Neural crest cell (in vitro differentiated cells): ENCODE measurements around the gene MEIOSIN. TPM values are rescaled to one million over a fixed set of nuclear protein-coding genes. Genes with fewer than 3 reads are reported as not detected.

Source experiments
- DNase-seq: peaks from one replicate; pipeline ENCODE4 v3.0.0; 2021; ENCODE audit warnings: low read depth, mixed read lengths, low spot score
- H3K27ac Mint-ChIP-seq: one replicate; pipeline ENCODE4 v1.8.0; 2021; ENCODE audit warnings: mild to moderate bottlenecking, mixed read lengths; ENCODE audit not compliant: unreplicated experiment
- H3K27me3 Mint-ChIP-seq: 2 replicates; pipeline ENCODE4 v1.8.0; 2021; ENCODE audit warnings: low read depth, mild to moderate bottlenecking, mixed read lengths
- H3K36me3 Mint-ChIP-seq: 2 replicates; pipeline ENCODE4 v1.8.0; 2021; ENCODE audit warnings: low read depth, mild to moderate bottlenecking, mixed read lengths
- H3K4me1 Mint-ChIP-seq: 2 replicates; pipeline ENCODE4 v1.8.0; 2021; ENCODE audit warnings: mixed read lengths
- H3K4me3 Mint-ChIP-seq: one replicate; pipeline ENCODE4 v1.8.0; 2021; ENCODE audit warnings: mild to moderate bottlenecking, mixed read lengths
- H3K9me3 Mint-ChIP-seq: 2 replicates; pipeline ENCODE4 v1.8.0; 2021; ENCODE audit warnings: mixed read lengths
- total RNA-seq: library from RNA; stranded (reverse); gene quantifications from 2 replicates; pipeline ENCODE4 v1.2.1, GENCODE V29; 2021
- TF ChIP-seq, protein P1 (sequence below): fragments of 200-600 bp; sonication (generic); conservative IDR thresholded peaks from 2 replicates; pipeline ENCODE4 v1.5.0; 2021; ENCODE audit warnings: antibody characterized with exemption, mild to moderate bottlenecking

MEIOSIN gene
- total RNA-seq, 1 donor from 2014 or later = not detected

DNA sequence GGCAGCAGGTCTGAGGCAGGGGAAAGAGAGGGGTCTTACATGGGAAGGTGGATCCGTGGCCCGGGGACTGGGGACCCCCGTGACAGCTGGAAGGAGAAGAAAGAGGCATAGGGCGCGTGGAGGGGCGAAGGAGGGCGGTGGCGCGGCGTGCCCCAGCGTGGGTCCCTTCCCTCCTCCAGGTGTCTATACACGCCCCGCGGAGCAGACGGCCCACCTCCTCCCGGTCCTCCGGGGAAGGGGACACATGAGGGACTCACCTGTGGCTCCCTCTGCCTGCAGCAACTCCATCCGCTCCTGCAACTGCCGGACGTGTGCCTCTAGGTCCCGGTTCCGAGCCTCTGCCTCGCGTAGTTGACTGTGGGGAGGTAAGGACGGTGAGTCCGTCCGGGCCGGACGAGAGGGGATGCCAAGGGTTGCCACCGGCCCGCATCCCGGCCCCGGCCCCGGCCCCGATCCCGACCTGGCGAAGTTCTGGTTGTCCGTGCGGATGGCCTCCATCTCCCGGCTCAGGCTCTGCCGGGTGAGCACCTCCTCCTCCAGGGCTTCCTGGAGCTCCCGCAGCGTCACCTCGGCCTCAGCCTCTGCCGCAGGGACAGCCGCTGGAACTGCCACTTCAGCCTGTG is 38.2 kb downstream of the MEIOSIN start:
- DNase-seq = no peak
- H3K4me3 Mint-ChIP-seq = peak overlapping the region; percentile 83
- H3K36me3 Mint-ChIP-seq = peaks cover 10% of the 10 kb centered on the region
- H3K4me1 Mint-ChIP-seq = peaks cover 27% of the 10 kb centered on the region
- TF ChIP-seq, protein P1, sequence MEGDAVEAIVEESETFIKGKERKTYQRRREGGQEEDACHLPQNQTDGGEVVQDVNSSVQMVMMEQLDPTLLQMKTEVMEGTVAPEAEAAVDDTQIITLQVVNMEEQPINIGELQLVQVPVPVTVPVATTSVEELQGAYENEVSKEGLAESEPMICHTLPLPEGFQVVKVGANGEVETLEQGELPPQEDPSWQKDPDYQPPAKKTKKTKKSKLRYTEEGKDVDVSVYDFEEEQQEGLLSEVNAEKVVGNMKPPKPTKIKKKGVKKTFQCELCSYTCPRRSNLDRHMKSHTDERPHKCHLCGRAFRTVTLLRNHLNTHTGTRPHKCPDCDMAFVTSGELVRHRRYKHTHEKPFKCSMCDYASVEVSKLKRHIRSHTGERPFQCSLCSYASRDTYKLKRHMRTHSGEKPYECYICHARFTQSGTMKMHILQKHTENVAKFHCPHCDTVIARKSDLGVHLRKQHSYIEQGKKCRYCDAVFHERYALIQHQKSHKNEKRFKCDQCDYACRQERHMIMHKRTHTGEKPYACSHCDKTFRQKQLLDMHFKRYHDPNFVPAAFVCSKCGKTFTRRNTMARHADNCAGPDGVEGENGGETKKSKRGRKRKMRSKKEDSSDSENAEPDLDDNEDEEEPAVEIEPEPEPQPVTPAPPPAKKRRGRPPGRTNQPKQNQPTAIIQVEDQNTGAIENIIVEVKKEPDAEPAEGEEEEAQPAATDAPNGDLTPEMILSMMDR = no peak
- no peaks in the 10 kb centered on the region for H3K9me3 Mint-ChIP-seq
- peaks cover 26% of the 10 kb centered on the region for H3K27me3 Mint-ChIP-seq
- H3K27ac Mint-ChIP-seq = peak overlapping the region; percentile 96

DNA sequence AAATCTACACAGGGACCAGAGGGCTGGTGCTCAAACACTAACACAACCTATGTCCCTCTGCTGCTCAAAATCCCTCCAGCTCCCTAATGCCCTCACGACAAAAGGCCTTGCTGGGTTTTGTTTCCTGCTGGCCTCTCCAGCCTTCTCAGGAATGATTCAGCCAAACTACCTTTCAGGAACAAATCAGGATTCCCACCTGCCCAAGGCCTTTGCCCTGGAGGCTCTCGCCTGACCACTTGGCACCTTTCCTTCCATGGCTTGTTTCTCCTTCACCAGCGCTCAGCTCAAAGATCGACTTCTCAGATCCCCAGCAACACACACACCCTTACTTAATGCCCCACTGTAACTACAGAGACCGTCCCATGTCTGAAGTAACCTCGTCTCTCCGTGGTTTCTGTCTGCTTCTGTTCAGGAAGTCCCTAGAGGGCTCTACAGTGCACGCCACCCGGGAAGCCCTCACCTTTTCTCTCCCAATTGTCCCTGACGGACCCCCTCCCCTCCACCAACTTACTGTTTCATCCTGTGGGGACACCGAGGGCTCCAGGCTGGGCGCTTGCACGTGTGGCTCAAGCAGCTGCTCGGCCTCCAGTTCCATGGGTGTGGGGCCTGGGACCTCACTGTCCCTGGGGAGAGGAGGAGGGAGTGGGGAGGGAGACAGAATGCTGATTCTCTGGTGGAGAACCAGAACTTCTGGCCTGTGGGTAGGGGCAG is 39.0 kb downstream of the MEIOSIN start:
- Mint-ChIP-seq H3K36me3 (peaks cover 14% of the 10 kb centered on the region), H3K27me3 (peaks cover 26% of the 10 kb centered on the region), H3K27ac (peak overlapping the region; percentile 88), H3K4me1 (peaks cover 23% of the 10 kb centered on the region), H3K9me3 (no peaks in the 10 kb centered on the region), H3K4me3 (peak overlapping the region; percentile 81)
- DNase-seq = no peak
- TF ChIP-seq, protein P1 = no peak

DNA sequence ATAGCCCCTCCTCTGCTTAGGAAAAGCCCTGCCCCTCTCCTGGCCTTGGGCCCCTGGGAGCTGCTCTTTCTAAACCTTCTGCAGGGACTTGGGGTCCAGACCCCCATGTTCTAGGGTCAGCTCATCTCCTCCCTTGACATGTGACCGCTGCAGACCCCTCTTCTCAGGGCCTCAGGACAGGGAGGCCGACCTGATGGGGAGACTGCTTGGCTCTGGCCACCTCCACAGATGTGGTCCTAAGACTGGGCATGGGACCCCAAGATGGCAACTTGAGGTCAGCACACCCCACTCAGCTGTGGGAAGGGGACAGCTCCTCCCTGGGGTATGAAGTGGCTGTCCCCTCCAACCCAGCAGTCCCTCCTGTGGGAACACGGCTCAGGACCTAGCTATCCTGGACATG is 39.7 kb downstream of the MEIOSIN start:
- Mint-ChIP-seq H3K27ac (no peak overlapping the region), H3K9me3 (no peaks in the 10 kb centered on the region), H3K36me3 (peaks cover 16% of the 10 kb centered on the region), H3K27me3 (peaks cover 23% of the 10 kb centered on the region), H3K4me3 (peak overlapping the region; percentile 69), H3K4me1 (peaks cover 20% of the 10 kb centered on the region)
- DNase-seq = no peak
- TF ChIP-seq, protein P1 = no peak

DNA sequence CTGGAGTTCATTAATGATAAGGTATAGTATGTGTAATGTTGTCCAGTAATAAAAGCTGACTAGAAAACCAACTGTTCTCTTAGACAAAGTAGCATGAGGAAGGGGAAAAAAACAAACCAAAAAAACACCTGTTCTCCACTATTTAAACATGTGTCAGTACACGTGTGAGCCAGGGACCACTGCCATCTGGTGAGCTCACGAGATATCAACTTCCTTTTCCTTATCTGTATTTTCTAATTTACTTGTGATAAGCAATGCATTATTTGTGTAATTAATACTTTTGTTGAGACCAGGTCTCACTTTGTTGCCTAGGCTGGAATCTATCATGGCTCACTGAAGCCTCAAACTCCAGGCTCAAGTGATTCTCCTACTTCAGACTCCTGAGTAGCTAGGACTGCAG is 40.1 kb downstream of the MEIOSIN start:
- H3K9me3 Mint-ChIP-seq = no peaks in the 10 kb centered on the region
- DNase-seq = no peak
- TF ChIP-seq, protein P1 = no peak
- H3K36me3 Mint-ChIP-seq = peaks cover 17% of the 10 kb centered on the region
- H3K27ac Mint-ChIP-seq = no peak overlapping the region
- H3K4me3 Mint-ChIP-seq = peak overlapping the region; percentile 69
- peaks cover 23% of the 10 kb centered on the region for H3K27me3 Mint-ChIP-seq
- H3K4me1 Mint-ChIP-seq = peaks cover 20% of the 10 kb centered on the region

DNA sequence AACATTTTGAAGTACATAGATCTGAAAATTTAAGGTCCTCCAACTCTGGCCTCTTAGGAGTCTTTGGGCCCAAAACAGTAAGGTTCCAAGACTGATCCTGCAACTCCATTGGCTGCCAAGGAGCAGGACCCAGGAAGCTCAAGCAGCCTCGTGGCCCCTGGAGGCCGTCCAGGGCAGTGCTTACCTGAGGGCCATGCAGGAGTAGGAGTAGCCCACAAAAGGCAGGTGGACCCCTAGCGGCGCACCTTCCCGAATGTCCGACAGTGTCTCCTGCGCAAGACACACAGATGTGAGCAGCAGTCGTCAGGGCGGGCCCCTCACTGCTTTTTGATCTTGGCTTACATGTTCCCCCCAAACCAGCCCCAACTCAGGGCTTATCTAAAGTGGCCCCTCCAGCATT is 41.5 kb downstream of the MEIOSIN start:
- no peak for DNase-seq
- Mint-ChIP-seq H3K9me3 (no peaks in the 10 kb centered on the region), H3K4me3 (peak overlapping the region; percentile 44), H3K36me3 (peaks cover 22% of the 10 kb centered on the region), H3K4me1 (peaks cover 27% of the 10 kb centered on the region), H3K27me3 (peaks cover 20% of the 10 kb centered on the region), H3K27ac (no peak overlapping the region)
- TF ChIP-seq, protein P1 = no peak
